Small intestine (tissue), 7 donors: ENCODE measurements around the gene NTN1. TPM values are rescaled to one million over a fixed set of nuclear protein-coding genes. Genes with fewer than 3 reads are reported as not detected.

ENCODE experiments used
- DNase-seq, 2 donors: peaks; one replicate each; pipeline versions ENCODE4 v3.0.0 to v3.0.0-alpha.2; 2013
- FAIRE-seq: peaks from 2 replicates; lab custom pipeline; 2012; peaks lifted over from hg19 to GRCh38; lab: Jason Lieb, UNC
- H3K27ac ChIP-seq, 3 donors: one replicate each; pipeline ENCODE4 v1.5.1; 2013; ENCODE audit warnings: low read length in 2 of 3, mild to moderate bottlenecking in 2 of 3, control low read depth in 1 of 3, inconsistent platforms in 1 of 3, low read depth in 1 of 3, moderate library complexity in 1 of 3
- H3K27me3 ChIP-seq, 3 donors: one replicate each; pipeline ENCODE4 v1.6.1; 2013; ENCODE audit warnings: low read length in 3 of 3, inconsistent platforms in 1 of 3; ENCODE audit not compliant: control insufficient read depth in 3 of 3, insufficient read depth in 3 of 3
- H3K36me3 ChIP-seq, 3 donors: one replicate each; pipeline ENCODE4 v1.6.1; 2013; ENCODE audit warnings: low read length in 3 of 3, inconsistent platforms in 1 of 3, low read depth in 1 of 3, mild to moderate bottlenecking in 1 of 3, moderate library complexity in 1 of 3; ENCODE audit not compliant: control insufficient read depth in 3 of 3, insufficient read depth in 2 of 3
- H3K4me1 ChIP-seq, 3 donors: one replicate each; pipeline ENCODE4 v1.6.1; 2013; ENCODE audit warnings: low read length in 2 of 3, inconsistent platforms in 1 of 3, low read depth in 1 of 3, mild to moderate bottlenecking in 1 of 3, moderate library complexity in 1 of 3; ENCODE audit not compliant: control insufficient read depth in 3 of 3, insufficient read depth in 2 of 3
- H3K4me3 ChIP-seq, 3 donors: one replicate each; pipeline ENCODE4 v1.5.1; 2013; ENCODE audit warnings: low read length in 3 of 3, control low read depth in 1 of 3, inconsistent platforms in 1 of 3, low read depth in 1 of 3, mild to moderate bottlenecking in 1 of 3, moderate library complexity in 1 of 3
- H3K9me3 ChIP-seq, 2 donors: one replicate each; pipeline ENCODE4 v1.6.1; 2013; ENCODE audit warnings: low read depth in 1 of 2, low read length in 1 of 2; ENCODE audit not compliant: control insufficient read depth in 2 of 2, insufficient read depth in 1 of 2
- WGBS, 3 donors: extraction: QIAGEN DNeasy Blood & Tissue Kit; methylation state at CpG; one replicate each; pipeline ENCODE4 v1.1.7; 2013; 5-methylcytosine and 5-hydroxymethylcytosine counted together
- polyA plus RNA-seq, 4 donors: library from polyadenylated mRNA; stranded (reverse) in 3 of 4; unstranded in 1 of 4; fragments of 200-250 nt in 3 of 4; fragments of 120-200 nt in 1 of 4; gene quantifications; one replicate each; pipeline versions ENCODE4 v1.2.1 to v1.2.3, GENCODE V29; 2013
- donor health status: healthy with polysubstance abuse.
- donor health status: control.
- donor health status: control.
- donor health status: Bipolar disorder and iron deficiency.
- donor health status: healthy.

Gene NTN1
- polyA plus RNA-seq, 4 donors = 0.22 to 13.2 (median 2.6) TPM

GRCh38 chr17:9219631-9220397, 198.5 kb downstream of the NTN1 start:
- no peak overlapping the region for H3K27ac ChIP-seq
- H3K36me3 ChIP-seq = no peaks in the 10 kb centered on the region
- DNase-seq (peak in 1 of 2 donors; percentile 37), FAIRE-seq (no peak)
- H3K4me3 ChIP-seq = no peak overlapping the region
- H3K27me3 ChIP-seq = no peaks in the 10 kb centered on the region
- WGBS, 3 donors = 44 to 81% (median 60%) methylated on average over 13 of the region's 13 CpGs
- peaks cover 0 to 5% of the 10 kb centered on the region in 2 donors for H3K9me3 ChIP-seq
- no peaks in the 10 kb centered on the region for H3K4me1 ChIP-seq

- Histone ChIP-seq H3K4me3 (no peak overlapping the region), H3K9me3 (peaks cover 0 to 5% of the 10 kb centered on the region in 2 donors), H3K4me1 (no peaks in the 10 kb centered on the region), H3K27me3 (no peaks in the 10 kb centered on the region), H3K27ac (no peak overlapping the region), H3K36me3 (no peaks in the 10 kb centered on the region)
- 87 to 97% (median 94%) methylated on average over 23 of the region's 23 CpGs for WGBS, 3 donors
- FAIRE-seq = no peak
- no peak for DNase-seq
Measured at GRCh38 chr17:9220398-9221146, 199.3 kb downstream of the NTN1 start.

DNA sequence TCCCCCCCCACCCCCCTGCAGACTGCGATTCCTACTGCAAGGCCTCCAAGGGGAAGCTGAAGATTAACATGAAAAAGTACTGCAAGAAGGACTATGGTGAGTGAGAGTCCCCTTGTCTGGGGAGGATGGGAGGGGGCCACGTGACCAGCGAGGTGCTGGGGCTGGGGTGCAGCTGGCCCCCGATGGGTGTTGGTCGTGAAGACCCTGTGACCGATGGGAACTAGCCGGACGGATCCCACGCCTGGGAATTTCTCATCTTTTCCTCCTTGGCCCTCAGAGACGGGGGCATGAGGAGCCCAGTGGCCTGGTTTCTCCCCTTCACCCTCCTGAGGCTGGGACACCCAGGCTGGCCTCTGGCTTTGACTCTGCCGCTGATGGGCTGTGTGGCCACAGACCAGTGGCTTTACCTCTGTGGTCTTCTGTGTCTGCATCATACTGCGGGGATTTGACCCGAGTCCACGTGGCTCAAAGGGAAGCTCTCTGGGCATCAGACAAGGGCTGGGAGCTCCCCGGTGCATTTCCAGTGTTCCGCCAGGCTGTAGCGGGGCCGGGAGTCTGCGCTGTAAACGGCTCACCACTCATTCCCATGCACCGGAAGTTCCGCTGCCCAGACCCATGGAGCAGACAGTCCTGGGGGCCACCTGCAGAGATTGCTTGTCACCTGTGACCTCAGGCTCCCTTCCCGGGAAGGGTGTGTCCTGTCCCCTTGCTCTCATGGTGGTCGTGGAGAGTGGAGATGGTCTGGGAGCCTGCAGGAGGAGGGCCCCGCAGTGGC, 200.0 kb downstream of the NTN1 start:
- no peak for DNase-seq
- no peaks in the 10 kb centered on the region for H3K27me3 ChIP-seq
- no peaks in the 10 kb centered on the region for H3K4me1 ChIP-seq
- 91 to 93% (median 92%) methylated on average over 23 to 25 of the region's 25 CpGs for WGBS, 3 donors
- no peaks in the 10 kb centered on the region for H3K9me3 ChIP-seq
- no peak overlapping the region for H3K4me3 ChIP-seq
- no peak overlapping the region for H3K27ac ChIP-seq
- H3K36me3 ChIP-seq = no peaks in the 10 kb centered on the region
- no peak for FAIRE-seq

- H3K36me3 ChIP-seq = peaks cover 0 to 2% (median 0%) of the 10 kb centered on the region in 3 donors
- WGBS, 3 donors = 90 to 97% (median 92%) methylated on average over 3 to 5 of the region's 5 CpGs
- H3K9me3 ChIP-seq = no peaks in the 10 kb centered on the region
- DNase-seq (no peak), FAIRE-seq (no peak)
- no peak overlapping the region for H3K27ac ChIP-seq
- no peak overlapping the region for H3K4me3 ChIP-seq
- H3K4me1 ChIP-seq = no peaks in the 10 kb centered on the region
- H3K27me3 ChIP-seq = no peaks in the 10 kb centered on the region
Measured at GRCh38 chr17:9221922-9222180, 200.5 kb downstream of the NTN1 start.

DNA sequence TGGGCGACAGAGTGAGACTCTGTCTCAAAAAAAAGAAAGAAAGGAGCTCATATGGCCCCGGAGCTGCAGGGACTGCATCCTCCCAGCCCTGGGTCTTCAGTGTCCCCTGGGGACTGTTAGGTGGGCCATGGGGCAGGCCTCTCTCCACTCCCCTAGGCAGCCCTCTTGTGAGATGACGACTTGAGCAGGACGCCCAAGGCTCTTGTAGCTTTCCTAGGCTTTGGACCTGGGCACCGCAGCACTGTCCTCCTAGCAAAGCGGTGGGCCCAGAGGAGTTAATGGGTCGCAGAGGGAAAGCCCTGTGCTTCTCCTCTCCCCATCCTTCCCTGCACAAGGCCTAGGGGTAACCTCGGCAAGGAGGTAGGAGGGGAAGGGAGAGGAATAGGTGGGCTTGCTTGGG, 202.2 kb downstream of the NTN1 start:
- H3K4me1 ChIP-seq = no peaks in the 10 kb centered on the region
- WGBS, 3 donors = 77 to 91% (median 80%) methylated on average over 8 of the region's 8 CpGs
- H3K36me3 ChIP-seq = peaks cover 0 to 2% (median 0%) of the 10 kb centered on the region in 3 donors
- H3K4me3 ChIP-seq = no peak overlapping the region
- H3K9me3 ChIP-seq = no peaks in the 10 kb centered on the region
- H3K27ac ChIP-seq = no peak overlapping the region
- H3K27me3 ChIP-seq = no peaks in the 10 kb centered on the region
- DNase-seq = no peak
- FAIRE-seq = no peak

DNA sequence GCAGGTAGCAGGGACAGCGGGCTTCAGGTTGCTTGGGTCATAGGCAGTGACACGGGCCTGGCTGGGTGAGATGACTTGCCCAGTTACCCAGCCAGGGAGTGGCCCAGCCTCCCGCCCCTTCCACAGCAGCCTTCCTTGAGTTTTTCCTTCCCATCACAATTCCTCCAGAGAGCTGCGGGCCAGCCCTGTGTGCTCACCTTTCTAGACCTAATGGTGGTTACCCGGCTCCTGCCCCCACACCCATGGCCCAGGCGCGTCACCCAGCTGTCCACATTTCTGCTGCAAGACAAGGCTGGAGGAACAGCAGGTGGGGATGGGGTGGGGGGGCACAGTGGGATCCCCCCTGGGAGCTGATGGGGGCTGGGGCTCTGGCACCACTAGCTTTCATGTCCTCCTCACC, 203.2 kb downstream of the NTN1 start:
- DNase-seq = no peak

DNA sequence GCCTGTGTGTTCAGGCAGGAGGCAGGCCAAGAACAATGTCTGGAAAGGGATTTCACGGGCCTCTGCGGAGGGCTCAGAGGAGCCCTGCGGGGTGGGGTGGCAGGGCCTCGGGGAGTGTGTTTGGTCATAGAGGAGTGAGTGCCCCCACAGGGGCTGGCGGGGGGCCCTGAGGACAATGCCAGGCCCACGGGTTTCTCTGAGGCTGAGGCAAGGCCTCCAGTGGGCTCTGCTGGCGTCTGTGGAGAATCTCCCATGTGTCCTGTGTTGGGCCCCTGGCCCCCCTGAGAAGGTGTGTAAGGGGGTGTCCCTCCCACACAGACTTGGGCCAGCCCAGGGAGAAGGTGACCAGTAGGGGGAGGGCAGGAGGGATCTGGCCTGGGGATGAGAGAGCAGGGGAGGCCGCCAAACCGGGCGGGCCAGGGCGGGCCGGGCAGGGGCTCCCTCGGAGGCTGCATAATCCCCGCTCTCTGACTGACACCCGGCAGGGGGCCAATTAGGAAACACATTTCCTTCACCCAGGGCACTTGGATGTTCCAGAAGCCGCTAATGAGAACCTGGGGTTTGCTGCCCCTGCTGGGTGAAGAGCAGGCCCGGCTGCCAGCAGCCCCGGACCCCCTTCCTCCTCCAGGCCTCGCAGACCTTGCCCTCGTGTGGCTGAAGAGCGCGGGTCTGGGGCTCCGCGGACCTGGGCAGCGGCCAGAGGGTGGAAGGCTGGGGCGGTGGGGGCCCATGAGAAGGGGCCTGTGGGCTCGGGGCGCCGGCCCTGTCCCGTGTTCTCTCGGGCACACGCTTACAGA, 204.2 kb downstream of the NTN1 start:
- H3K9me3 ChIP-seq = no peaks in the 10 kb centered on the region
- FAIRE-seq = no peak
- H3K27me3 ChIP-seq = no peaks in the 10 kb centered on the region
- H3K36me3 ChIP-seq = peaks cover 0 to 2% (median 0%) of the 10 kb centered on the region in 3 donors
- no peak overlapping the region for H3K4me3 ChIP-seq
- H3K4me1 ChIP-seq = no peaks in the 10 kb centered on the region
- no peak overlapping the region for H3K27ac ChIP-seq
- WGBS, 3 donors = 78 to 91% (median 86%) methylated on average over 25 to 32 of the region's 32 CpGs
- DNase-seq = no peak

More for the DNA sequence above, 203.2 kb downstream of the NTN1 start:
- 90 to 96% (median 92%) methylated on average over 7 of the region's 7 CpGs for WGBS, 3 donors
- Histone ChIP-seq H3K36me3 (peaks cover 0 to 2% (median 0%) of the 10 kb centered on the region in 3 donors), H3K27me3 (no peaks in the 10 kb centered on the region), H3K27ac (no peak overlapping the region), H3K9me3 (no peaks in the 10 kb centered on the region), H3K4me3 (no peak overlapping the region), H3K4me1 (no peaks in the 10 kb centered on the region)
- FAIRE-seq = no peak
